Epithelial cell of esophagus (primary cell): ENCODE results near the gene CCL3.

Experiments used
- DNase-seq: peaks from one replicate; pipeline ENCODE4 v3.0.0; 2010; ENCODE audit warnings: low read depth
- H3K4me3 ChIP-seq: 2 replicates; pipeline ENCODE4 v1.5.1; 2011; ENCODE audit warnings: mild to moderate bottlenecking, low read length, control low read depth
- CTCF ChIP-seq: IDR thresholded peaks from 2 replicates; pipeline ENCODE4 v1.5.1; 2011; ENCODE audit warnings: low read depth, mild to moderate bottlenecking, low read length, control low read depth, inconsistent platforms; ENCODE audit not compliant: insufficient read depth; ENCODE audit errors: missing control alignments

The CCL3 gene

GRCh38 chr17:36059406-36059805 is 30.5 kb downstream of the CCL3 start:
- no peak for DNase-seq
- TF ChIP-seq CTCF, result no peak
- H3K4me3 ChIP-seq, result no peak overlapping the region

DNA sequence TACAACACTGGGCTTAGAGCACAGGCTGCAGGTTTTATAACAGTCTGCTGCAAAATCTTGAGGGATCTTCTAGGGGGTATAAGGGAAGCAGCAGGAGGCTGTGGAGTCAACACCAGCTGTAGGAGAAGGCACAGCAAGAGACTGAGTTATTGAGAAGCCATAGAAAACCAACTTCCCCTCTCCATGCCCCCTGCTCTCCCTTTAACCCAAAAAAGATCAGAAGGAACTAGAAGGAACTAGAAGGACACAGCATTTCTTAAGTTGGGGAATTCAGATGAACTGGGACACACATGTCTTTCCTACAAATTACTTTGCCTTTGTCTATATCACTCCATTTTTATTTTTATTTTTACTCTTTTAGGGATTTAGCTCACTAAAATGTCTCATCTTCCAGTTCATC is 32.0 kb downstream of the CCL3 start:
- no peak for DNase-seq
- no peak overlapping the region for H3K4me3 ChIP-seq

DNA sequence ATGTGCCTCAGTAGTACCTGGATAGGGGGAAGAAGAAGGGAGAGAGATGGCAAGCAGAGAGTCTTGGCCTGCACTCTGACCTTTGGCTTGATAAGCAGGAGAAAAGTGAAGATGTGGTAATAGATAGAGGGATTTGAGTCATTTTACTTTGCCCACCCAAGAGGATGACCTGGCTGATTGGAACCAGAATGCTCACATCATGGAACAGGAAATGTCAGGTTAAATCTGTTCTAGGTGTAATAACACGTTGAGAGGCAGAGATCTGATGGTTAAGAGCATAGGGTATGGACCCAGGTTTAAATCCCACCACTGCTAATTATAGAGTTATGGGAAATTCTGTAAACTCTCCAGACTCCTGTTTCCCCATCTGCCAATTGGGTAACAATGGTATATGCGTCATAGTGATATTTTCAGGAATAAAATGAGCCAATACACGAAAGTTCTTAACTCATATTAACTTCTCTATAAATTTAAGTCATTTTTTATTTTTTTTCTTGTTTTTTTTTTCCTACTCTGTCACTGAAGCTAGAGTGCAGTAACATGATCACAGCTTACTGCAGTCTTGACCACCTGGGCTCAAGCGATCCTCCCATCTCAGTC is 33.9 kb downstream of the CCL3 start:
- H3K4me3 ChIP-seq, result no peak overlapping the region
- no peak for TF ChIP-seq CTCF
- DNase-seq, result no peak

More for the DNA sequence above, 32.0 kb downstream of the CCL3 start:
- TF ChIP-seq CTCF, result no peak

DNA sequence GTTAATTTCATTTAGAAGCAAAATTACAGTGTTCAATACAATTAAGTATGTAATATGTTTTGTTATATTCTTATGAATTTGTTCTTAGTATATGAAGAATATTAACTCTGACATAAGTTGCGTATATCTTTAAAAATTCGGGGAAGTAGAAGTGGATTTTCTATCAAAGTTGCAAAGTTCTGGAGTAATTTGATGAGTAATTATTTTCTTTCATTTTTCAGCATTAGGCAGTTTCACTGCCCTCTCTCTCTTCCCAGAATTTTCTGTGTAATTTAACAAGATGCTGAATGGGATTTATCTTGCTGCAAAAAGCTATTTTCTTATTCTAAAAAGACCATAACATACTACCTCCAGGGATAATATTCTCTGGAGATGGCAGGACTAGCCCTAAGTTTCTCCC is 34.8 kb downstream of the CCL3 start:
- TF ChIP-seq CTCF, result no peak
- DNase-seq, result no peak
- H3K4me3 ChIP-seq, result no peak overlapping the region

GRCh38 chr17:36049643-36050042 is 40.3 kb downstream of the CCL3 start:
- TF ChIP-seq CTCF, result no peak
- H3K4me3 ChIP-seq, result no peak overlapping the region
- DNase-seq, result no peak

GRCh38 chr17:36048066-36048465 is 41.9 kb downstream of the CCL3 start:
- no peak for TF ChIP-seq CTCF
- no peak for DNase-seq
- no peak overlapping the region for H3K4me3 ChIP-seq
